HG02623 (cell line): ENCODE data around the gene PRDM16.
"Not testable (repeated sequence)": the region's sequence is repeated elsewhere in the genome, so short reads cannot be mapped to it uniquely, and the experiment has no call there.

Experiments
- ATAC-seq: cut with Tn5 transposase; IDR thresholded peaks from one replicate; pipeline ENCODE4 v1.9.1; 2021; ENCODE audit warnings: moderate library complexity; ENCODE audit not compliant: unreplicated experiment

Gene PRDM16

GRCh38 chr1:3237994-3238702, 169.1 kb downstream of the PRDM16 start:
- ATAC-seq: no peak

DNA sequence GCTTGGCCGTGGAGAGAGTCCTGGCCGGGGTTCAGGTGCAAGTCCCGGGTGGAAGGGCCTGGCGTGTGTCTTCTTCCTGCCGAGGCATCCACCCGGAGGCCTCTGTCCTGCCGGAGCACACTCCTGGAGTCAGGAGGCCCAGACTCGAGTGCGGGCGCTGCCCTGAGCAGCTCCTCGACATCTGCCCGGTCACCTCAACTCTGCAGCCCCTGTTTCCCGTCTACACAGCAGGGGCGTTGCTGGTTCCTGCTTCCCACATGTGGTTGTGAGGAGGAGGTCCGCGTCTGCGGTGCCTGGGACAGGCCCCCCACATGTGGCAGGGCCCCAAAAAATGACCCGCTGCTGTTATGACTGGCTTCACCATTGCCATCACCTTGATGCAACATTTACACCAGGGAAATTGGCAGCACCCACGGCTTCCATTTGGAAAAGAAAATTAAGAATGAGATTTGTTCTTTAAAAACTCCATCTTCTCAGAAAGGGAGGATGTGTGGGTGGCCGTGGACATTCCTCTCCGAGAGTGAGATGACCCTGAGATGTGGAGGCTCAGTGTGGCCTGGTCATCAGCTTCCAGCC, 169.8 kb downstream of the PRDM16 start:
- ATAC-seq: no peak

DNA sequence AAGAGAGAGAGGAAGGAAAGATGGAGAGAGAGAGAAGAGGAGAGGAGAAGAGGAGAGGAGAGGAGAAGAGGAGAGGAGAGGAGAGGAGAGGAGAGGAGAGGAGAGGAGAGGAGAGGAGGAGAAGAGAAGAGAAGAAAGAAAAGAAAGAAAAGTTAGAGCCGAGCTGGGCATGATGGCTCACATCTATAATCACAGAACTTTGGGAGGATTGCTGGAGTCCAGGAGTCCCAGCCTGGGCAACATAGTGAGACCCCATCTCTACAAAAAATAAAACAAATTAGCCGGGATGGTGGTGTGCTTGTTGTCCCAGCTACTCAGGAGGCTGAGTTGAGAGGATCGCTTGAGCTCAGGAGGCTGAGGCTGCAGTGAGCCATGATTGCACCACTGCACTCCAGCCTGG, 171.0 kb downstream of the PRDM16 start:
- ATAC-seq: not testable (repeated sequence)

GRCh38 chr1:3240524-3241235, 171.7 kb downstream of the PRDM16 start:
- ATAC-seq: no peak

GRCh38 chr1:3241236-3241550, 172.2 kb downstream of the PRDM16 start:
- ATAC-seq: no peak

- no peak for ATAC-seq
Observed at GRCh38 chr1:3241673-3242407, 172.8 kb downstream of the PRDM16 start.

DNA sequence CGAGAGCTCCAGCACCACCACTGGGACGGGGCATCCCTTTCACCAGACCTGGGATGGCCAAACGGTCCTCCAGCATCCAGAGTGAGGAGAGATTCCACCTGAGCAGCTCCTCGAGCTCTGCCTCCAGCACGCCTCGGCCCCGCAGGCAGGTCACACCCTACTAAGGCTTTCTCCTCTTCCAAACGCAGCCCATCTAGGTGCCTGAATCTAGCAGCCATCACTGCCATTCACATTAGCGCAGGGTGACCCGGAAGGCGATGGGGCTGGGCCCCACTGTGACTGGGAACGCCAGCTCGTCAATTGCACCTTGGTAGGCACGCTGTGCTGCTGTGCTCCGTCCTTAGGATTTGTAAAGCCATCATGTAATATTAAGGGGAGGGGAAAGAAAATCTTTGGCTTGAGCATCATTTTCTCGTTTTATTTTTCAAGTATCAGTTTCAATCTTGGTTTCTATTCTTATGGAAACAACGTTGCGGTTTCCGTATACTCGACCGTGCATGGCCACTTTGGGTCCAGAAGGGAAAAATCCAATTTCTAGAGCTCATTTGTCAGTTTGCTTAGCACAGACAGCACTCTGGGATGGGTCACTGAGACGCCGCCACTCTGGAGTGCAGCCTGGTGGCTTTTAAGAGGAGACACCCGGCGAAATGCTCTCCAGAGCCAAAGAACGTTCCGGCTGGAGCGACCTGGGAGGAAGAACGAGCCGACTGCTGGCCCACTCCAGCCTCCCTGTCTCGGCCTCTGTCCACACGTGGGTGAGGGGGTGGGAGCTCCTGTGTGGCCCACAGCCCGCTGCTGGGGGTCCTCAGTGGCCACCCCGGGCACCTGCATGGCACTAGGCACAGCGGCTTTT, 173.6 kb downstream of the PRDM16 start:
- ATAC-seq: no peak

- ATAC-seq: no peak
Observed at GRCh38 chr1:3243304-3243703, 174.3 kb downstream of the PRDM16 start.

DNA sequence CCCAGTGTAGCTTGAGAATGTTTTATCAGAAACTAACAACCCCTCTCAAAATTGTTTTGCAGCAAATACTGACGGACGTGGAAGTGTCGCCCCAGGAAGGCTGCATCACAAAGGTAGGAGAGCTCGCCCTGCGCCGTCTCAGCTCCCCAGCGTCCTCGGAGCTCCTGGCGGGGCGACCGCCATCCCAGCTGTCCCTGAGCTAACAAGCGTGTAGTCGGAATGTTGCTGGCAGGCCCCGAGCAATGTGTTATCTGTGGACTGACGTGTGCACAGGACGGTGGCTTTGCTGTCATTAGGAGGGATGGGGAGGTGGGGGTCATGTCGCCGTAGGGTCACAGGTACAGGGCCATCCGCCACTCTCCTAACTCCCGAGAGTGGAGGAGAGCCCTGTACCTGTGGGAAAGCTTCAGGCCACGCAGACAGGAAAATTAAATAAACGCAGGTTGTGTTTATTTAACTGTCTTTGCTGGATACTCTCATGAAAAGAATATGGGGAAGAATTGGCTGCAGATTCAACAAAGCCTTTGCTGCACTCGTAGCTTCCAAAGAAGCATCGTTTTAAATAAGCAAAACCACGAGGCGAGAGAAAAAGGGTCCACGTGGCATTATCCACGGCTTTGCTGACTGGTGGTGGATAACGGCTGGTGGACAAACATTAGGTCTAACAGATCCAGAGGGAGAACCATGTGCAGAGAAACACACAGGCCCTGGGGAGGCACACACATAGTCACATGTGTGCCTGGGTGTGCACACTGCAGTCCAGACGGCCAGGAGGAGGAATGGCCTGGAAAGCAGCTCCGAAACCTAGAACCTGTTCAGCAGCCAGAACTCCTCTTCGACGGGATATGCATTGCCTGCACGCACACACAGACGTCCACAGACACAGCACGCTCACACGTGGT, 175.3 kb downstream of the PRDM16 start:
- ATAC-seq: no peak

DNA sequence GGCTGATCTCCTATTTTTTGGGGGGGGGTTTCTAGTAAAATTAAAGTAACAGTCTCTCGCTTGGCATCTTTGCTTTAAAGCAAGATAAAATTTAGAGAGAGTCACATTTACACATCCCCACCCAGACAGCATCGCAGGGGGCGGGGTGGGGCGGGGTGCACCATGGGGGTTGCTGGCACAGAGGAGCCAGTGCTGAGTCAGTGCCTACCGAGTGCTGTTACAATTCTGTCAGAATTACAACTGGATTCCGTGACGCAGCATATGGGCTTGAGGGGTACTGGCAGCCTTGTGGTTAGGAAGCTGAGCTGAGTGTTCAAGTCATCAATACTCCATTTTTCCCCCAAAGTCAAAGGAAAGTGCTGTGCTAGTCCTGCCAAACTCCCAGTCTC, 175.9 kb downstream of the PRDM16 start:
- ATAC-seq: no peak

DNA sequence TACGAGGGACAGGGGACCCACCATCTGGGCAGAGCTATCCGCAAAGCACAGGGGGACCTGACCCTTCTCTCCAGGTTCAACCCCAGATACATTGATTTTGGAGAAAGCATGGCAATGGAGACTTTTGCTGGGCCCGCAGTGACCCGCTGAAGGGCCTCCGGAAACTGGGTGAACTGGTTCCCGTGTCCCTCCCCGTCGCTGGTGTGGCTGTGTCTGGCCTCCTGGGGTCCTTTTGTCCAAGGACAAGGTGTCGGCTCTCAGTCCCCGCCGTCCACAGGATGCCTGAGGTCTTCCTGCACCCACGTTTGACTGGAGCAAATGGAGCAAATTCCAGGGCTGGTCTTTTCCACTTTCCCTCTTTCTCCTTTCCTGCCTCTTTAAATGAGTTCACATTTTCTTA, 176.3 kb downstream of the PRDM16 start:
- no peak for ATAC-seq

- no peak for ATAC-seq
Observed at GRCh38 chr1:3245768-3246167, 176.8 kb downstream of the PRDM16 start.

GRCh38 chr1:3246251-3246650, 177.2 kb downstream of the PRDM16 start:
- ATAC-seq: no peak

GRCh38 chr1:3247521-3248121, 178.6 kb downstream of the PRDM16 start:
- no peak for ATAC-seq

GRCh38 chr1:3248155-3249141, 179.4 kb downstream of the PRDM16 start:
- no peak for ATAC-seq

DNA sequence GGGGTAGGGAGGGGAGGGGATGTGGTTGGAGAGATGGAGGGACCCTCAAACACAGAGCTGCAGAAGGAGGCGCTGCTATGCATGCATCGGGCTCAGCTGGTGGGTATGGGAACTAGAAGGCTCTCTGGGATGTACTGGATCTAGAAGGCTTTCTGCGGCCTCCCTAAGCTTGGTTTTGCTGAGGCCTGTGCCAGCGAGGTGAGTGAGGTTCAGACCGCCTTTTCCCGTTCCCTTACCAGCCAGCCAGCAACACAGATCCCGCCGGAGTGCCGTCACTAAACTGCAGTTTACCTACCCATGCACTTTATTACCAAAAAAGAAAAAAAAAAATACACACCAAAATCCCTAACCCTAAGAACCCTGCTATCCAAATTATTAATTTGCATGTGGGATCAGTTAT, 180.2 kb downstream of the PRDM16 start:
- no peak for ATAC-seq

DNA sequence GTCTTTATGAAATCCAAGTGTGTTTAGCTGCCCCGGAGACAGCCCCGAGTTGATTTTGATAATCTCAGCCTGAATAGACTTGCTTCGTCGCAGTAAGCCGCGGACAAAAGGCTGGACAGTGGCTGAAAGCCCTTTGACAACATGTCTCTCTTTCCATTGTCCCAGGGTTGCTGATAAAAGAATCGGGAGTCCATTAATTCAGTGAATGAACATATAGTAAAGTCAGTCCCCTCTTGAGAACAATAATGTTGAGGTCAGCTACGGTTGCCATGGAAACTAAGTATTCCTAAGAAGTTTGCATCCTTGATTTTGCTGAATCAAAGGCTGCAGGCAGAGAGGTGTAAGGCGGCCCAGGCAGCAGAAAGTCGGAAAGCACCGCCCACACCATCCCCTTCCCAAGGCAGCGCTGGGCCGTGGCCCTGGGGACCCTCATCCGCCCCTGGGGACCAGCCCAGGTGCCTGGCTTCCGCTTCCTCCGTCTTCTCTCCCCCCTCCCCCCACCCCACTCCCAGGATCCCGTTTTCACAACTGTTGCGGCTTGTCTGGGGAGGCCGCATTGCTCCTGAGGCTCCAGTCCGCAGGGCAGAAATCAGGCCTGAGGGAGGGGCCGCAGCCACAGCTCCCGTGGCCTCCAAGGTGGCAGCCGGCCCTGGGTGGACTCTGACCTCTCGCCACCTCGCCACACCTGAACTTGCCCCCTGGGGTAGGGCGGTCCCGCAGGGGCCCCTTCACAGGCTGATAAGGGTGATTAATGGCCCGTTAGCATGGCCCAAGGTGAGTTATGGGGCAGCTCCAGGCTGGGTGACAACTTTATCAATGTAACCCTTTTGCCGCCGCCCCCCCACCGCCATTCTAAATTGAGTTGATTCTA, 180.9 kb downstream of the PRDM16 start:
- ATAC-seq: no peak
